HG03439 (cell line): ENCODE data around the gene NCOA3.

Experiments
- ATAC-seq: cut with Tn5 transposase; IDR thresholded peaks from one replicate; pipeline ENCODE4 v1.9.1; 2021; ENCODE audit warnings: mild to moderate bottlenecking, moderate library complexity; ENCODE audit not compliant: unreplicated experiment

The NCOA3 gene

DNA sequence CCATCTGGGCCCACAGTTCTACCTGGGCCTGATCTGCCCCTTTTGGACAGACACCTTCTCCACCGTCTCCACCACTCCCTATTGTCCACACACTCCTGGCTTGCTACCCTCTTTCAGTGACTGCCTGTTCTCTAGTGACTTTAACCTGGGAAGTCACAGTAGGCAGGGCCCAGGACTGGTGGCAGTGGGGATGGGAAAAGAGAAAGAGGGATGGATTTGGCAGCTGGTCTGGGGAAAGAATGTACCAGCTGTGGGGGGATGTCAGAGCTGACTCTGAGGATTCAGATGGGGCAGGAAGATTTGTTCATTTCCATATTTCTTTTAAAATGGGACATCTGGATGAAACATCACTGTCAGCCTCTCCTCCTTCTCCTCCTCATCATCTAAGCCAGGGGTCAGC, 198.1 kb downstream of the NCOA3 start:
- no peak for ATAC-seq

- no peak for ATAC-seq
Observed at GRCh38 chr20:47700327-47700726, 198.6 kb downstream of the NCOA3 start.

GRCh38 chr20:47701612-47702011, 199.9 kb downstream of the NCOA3 start:
- no peak for ATAC-seq

DNA sequence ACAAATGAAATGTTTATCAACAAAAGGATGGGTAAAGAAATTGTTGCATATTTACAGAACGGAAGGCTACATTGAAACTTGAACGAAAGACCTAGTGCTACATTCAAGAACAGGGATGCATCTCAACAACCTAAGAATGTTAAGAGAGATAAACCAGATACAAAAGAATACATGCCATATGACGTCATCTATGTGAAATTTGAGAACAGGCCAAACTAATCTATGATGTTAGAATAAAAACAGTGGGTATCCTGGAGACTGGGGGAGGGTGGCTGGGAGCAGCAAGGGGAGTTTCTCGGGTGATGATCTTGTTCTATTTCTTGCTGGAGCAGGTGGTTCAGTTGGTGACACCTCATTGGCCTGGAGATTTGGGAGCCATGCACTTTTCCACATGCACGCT, 202.1 kb downstream of the NCOA3 start:
- ATAC-seq: no peak

DNA sequence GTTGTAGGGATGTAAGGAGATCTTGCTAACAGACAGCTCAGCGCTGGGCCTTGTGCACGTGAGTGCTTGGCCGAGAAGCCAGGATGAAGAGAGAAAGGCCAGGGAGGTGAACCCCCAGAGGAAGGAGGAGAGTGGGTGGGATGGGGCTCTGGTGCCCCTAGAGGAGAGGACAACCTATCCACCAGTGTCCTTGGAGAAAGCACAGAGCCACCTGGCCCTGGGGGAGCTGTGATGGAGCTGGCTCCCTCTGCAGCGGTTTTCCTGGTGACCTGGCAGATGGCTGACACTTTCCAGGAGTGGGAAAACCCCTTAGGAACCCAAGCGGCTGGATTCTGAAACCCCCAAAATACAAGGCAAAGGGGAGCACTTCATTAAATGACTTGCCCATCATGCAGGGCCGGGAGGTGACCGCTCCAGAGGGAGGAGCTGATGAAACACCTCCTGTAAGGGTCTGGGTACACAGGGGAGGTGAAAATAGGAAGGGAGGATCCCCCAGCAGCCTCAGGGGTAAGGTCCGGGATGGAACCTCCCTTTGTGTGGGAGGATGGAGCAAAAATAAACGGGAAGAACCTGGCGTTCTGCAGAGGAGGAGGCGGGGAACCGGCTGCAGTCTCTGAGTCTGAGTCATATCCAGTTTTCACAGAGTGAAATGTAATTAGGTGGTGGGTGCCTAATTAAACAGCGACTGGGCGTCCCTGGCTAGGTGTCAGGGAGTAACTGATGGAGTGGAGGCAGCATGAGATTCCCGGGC, 203.2 kb downstream of the NCOA3 start:
- no peak for ATAC-seq

DNA sequence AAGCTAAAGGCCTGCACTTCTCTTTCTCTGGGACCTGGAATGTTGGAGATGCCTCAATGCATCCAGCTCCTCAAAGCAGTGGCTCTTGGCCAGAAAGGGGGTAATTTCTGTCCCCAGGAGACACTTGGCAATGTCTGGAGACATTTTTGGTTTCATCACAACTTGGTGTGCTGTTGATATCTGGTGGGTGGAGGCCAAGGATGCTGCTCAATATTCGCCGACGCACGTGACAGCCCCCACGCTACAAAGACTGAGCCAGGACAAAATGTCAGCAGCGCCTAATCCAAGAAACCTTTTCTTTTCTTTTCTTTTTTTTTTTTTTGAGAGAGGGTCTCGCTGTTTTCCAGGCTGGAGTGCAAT, 203.8 kb downstream of the NCOA3 start:
- ATAC-seq: no peak

DNA sequence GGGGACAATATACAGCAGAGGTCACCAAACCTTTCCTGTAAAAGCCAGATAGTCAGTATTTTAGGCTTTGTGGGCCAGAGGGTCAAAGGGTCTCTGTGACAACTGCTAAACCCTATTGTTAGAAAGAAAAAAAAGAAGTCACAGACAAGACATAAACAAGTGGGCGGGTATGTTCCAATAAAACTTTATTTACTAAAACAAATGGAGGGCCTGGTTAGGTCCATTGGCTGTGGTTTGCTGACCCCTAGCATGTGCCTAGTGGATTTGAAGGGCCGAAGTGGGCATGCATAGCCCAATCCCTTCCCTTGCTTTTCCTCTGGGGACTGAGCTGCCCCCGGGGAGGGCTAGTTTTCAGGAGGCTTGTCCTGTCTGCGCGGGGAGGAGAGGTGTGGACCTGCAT, 204.7 kb downstream of the NCOA3 start:
- ATAC-seq: no peak
